GM13976 (cell line): ENCODE data around the gene NDUFV2.

Source experiments
- DNase-seq: peaks from one replicate; pipeline ENCODE4 v3.0.0; 2012; ENCODE audit warnings: low spot score
- in situ Hi-C: fragments of 300-500 bp; cut with MboI; formaldehyde crosslinking; loops from one replicate; pipeline ENCODE4 v1.12.0; 2022; ENCODE audit warnings: low sequenced_read_pairs, mixed read lengths, inconsistent platforms; ENCODE audit not compliant: unreplicated experiment
- TF ChIP-seq, protein P1 (sequence below): IDR thresholded peaks from 2 replicates; pipeline ENCODE4 v1.5.1; 2012; ENCODE audit warnings: borderline replicate concordance, mild to moderate bottlenecking; ENCODE audit not compliant: insufficient read depth; ENCODE audit errors: extremely low read depth, missing control alignments, control extremely low read depth

Gene NDUFV2

GRCh38 chr18:9108911-9109310, 6.4 kb downstream of the NDUFV2 start:
- in situ Hi-C loops = no loop called here
- no peak for DNase-seq
- TF ChIP-seq, protein P1, sequence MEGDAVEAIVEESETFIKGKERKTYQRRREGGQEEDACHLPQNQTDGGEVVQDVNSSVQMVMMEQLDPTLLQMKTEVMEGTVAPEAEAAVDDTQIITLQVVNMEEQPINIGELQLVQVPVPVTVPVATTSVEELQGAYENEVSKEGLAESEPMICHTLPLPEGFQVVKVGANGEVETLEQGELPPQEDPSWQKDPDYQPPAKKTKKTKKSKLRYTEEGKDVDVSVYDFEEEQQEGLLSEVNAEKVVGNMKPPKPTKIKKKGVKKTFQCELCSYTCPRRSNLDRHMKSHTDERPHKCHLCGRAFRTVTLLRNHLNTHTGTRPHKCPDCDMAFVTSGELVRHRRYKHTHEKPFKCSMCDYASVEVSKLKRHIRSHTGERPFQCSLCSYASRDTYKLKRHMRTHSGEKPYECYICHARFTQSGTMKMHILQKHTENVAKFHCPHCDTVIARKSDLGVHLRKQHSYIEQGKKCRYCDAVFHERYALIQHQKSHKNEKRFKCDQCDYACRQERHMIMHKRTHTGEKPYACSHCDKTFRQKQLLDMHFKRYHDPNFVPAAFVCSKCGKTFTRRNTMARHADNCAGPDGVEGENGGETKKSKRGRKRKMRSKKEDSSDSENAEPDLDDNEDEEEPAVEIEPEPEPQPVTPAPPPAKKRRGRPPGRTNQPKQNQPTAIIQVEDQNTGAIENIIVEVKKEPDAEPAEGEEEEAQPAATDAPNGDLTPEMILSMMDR = no peak

DNA sequence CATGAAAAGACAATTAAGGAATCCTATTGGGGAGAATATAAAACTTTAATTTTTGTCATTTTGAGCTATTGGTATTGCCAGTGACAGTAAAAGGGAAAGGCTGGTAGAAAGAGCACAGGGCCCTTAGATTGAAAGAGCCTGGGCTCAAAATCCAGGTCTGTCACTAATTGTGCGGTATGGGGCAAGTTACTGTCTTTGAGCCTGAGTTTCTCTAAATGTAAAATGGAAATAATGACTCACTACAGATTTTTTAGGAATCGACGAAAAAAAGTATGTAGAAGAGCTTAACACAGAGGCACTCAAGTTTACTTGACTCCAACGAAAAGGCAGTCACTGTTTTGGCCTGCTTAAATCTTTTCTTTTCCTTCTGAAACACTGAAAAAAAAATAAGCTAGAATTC, 7.0 kb downstream of the NDUFV2 start:
- no peak for DNase-seq
- in situ Hi-C loops = no loop called here
- TF ChIP-seq, protein P1 = no peak

- TF ChIP-seq, protein P1 = no peak
- DNase-seq = no peak
- in situ Hi-C loops = no loop called here
Measured at GRCh38 chr18:9113468-9114149, 11.1 kb downstream of the NDUFV2 start.

- TF ChIP-seq, protein P1 = no peak
- in situ Hi-C loops = no loop called here
- no peak for DNase-seq
Measured at GRCh38 chr18:9115984-9116383, 13.5 kb downstream of the NDUFV2 start.

- TF ChIP-seq, protein P1 = no peak
- in situ Hi-C loops = no loop called here
- peak; percentile 24 for DNase-seq
Measured at GRCh38 chr18:9117980-9118841, 15.7 kb downstream of the NDUFV2 start.

DNA sequence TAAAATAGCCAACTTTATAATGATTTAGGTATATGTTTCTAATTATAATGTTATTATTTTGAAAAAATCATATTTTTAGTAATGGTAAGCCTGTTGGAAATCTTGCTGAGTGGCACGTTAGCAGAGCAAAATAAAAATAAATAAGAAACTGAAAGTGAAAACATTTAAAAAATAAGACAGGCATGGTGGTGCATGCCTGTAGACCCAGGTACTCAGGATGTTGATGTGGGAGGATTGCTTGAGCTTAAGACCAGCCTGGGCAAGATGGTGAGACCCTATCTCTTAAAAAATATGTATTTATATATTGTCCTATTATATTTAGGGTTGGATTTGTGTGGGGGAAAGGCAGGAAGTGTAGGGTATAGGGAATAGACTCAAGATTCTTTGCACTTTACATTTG, 18.3 kb downstream of the NDUFV2 start:
- no peak for DNase-seq
- in situ Hi-C loops = no loop called here
- TF ChIP-seq, protein P1 = no peak
